Stimulated activated CD8-positive, alpha-beta memory T cell treated with anti-CD3 and anti-CD28 coated beads, Interleukin-7, amount 100 ng/mL, for 4 hours (primary cell): Measurements from ENCODE around the gene NUDCD3.

ENCODE experiments used
- DNase-seq, 2 donors: peaks; one replicate each; pipeline ENCODE4 v3.0.0-alpha.2; 2020; ENCODE audit warnings: low read depth in 2 of 2

NUDCD3 gene

GRCh38 chr7:44353668-44354067 is 136.8 kb downstream of the NUDCD3 start:
- DNase-seq = no peak

GRCh38 chr7:44348851-44349781 is 141.3 kb downstream of the NUDCD3 start:
- no peak for DNase-seq

- no peak for DNase-seq
Measured at GRCh38 chr7:44348300-44348699, 142.2 kb downstream of the NUDCD3 start.

- DNase-seq = no peak
Measured at GRCh38 chr7:44347546-44348114, 142.8 kb downstream of the NUDCD3 start.

- no peak for DNase-seq
Measured at GRCh38 chr7:44346063-44346462, 144.4 kb downstream of the NUDCD3 start.

- DNase-seq = no peak
Measured at GRCh38 chr7:44341401-44341800, 149.1 kb downstream of the NUDCD3 start.

- DNase-seq = no peak
Measured at GRCh38 chr7:44338600-44338999, 151.9 kb downstream of the NUDCD3 start.

GRCh38 chr7:44336491-44336890 is 154.0 kb downstream of the NUDCD3 start:
- no peak for DNase-seq

- DNase-seq = no peak
Measured at GRCh38 chr7:44335184-44335583, 155.3 kb downstream of the NUDCD3 start.

GRCh38 chr7:44334734-44335097 is 155.7 kb downstream of the NUDCD3 start:
- no peak for DNase-seq

- no peak for DNase-seq
Measured at GRCh38 chr7:44333911-44334733, 156.3 kb downstream of the NUDCD3 start.

GRCh38 chr7:44331682-44332081 is 158.8 kb downstream of the NUDCD3 start:
- DNase-seq = no peak

GRCh38 chr7:44330331-44330730 is 160.1 kb downstream of the NUDCD3 start:
- no peak for DNase-seq

GRCh38 chr7:44329888-44330287 is 160.6 kb downstream of the NUDCD3 start:
- no peak for DNase-seq
